GM12891 (cell line): ENCODE results near the gene ITPA.

Source experiments
- POLR2A ChIP-seq: IDR thresholded peaks from 2 replicates; pipeline ENCODE4 v1.6.1; 2011; ENCODE audit warnings: low read depth, low read length, control low read depth
- POLR2AphosphoS5 ChIP-seq: IDR thresholded peaks from 2 replicates; pipeline ENCODE4 v1.6.1; 2011; ENCODE audit warnings: low read depth, low read length, control low read depth
- POU2F2 ChIP-seq: IDR thresholded peaks from 2 replicates; pipeline ENCODE4 v1.6.1; 2011; ENCODE audit warnings: low read depth, mild to moderate bottlenecking, control low read depth, low read length, moderate library complexity
- TAF1 ChIP-seq: IDR thresholded peaks from 2 replicates; pipeline ENCODE4 v1.6.1; 2011; ENCODE audit warnings: low read depth, low read length, control low read depth

- TF ChIP-seq POLR2A: no peak
- no peak for TF ChIP-seq POLR2AphosphoS5
- TF ChIP-seq TAF1: no peak
- TF ChIP-seq POU2F2: no peak
These were observed 53.3 kb downstream of the ITPA start for GRCh38 chr20:3262566-3262965.
